ENCODE measurements around the gene DUSP8.

- TF ChIP-seq CTCF (IDR thresholded peaks at IDR 0.05) (no peak), EP300 (IDR thresholded peaks at IDR 0.05) (no peak)
Measured at GRCh38 chr11:1558775-1559110, 13.3 kb downstream of the DUSP8 start.

Measured in ovary (tissue), 3 donors.